Measurements from ENCODE around the gene CIT. TPM values are rescaled to one million over a fixed set of nuclear protein-coding genes. Genes with fewer than 3 reads are reported as not detected.

Gene CIT
- total RNA-seq, 2 experiments from 2014 or later = 87.0 to 97.8 TPM

GRCh38 chr12:119679081-119679480 lies 198.0 kb downstream of the CIT start:
- Mint-ChIP-seq H3K36me3 (peaks cover 38% of the 10 kb centered on the region), H3K4me3 (no peak overlapping the region), H3K27ac (no peak overlapping the region), H3K27me3 (no peaks in the 10 kb centered on the region), H3K9me3 (no peaks in the 10 kb centered on the region), H3K4me1 (peaks cover 18% of the 10 kb centered on the region)
- DNase-seq (no peak), ATAC-seq (ENCODE audit: low read depth) (no peak)
- POLR2A ChIA-PET = no interaction called here

- H3K4me1 Mint-ChIP-seq = peaks cover 24% of the 10 kb centered on the region
Measured at GRCh38 chr12:119678459-119678858, 198.7 kb downstream of the CIT start.

GRCh38 chr12:119676573-119676972 lies 200.5 kb downstream of the CIT start:
- no peaks in the 10 kb centered on the region for H3K9me3 Mint-ChIP-seq
- no peak overlapping the region for H3K4me3 Mint-ChIP-seq
- H3K27ac Mint-ChIP-seq = no peak overlapping the region
- H3K36me3 Mint-ChIP-seq = peaks cover 56% of the 10 kb centered on the region
- ATAC-seq (ENCODE audit: low read depth) (no peak), DNase-seq (no peak)
- H3K4me1 Mint-ChIP-seq = peaks cover 30% of the 10 kb centered on the region
- POLR2A ChIA-PET = interaction anchor here (0.6 to 1.9 kb wide), 2 partner anchors 8 to 10 kb away, joined by 4 to 6 read pairs; partner anchors contain the start of gene PRKAB1
- no peaks in the 10 kb centered on the region for H3K27me3 Mint-ChIP-seq

More at GRCh38 chr12:119678459-119678858, 198.7 kb downstream of the CIT start:
- no peaks in the 10 kb centered on the region for H3K27me3 Mint-ChIP-seq
- DNase-seq (no peak), ATAC-seq (ENCODE audit: low read depth) (no peak)
- H3K4me3 Mint-ChIP-seq = no peak overlapping the region
- H3K36me3 Mint-ChIP-seq = peaks cover 41% of the 10 kb centered on the region
- H3K27ac Mint-ChIP-seq = no peak overlapping the region
- no peaks in the 10 kb centered on the region for H3K9me3 Mint-ChIP-seq
- POLR2A ChIA-PET = no interaction called here

GRCh38 chr12:119676022-119676421 lies 201.1 kb downstream of the CIT start:
- ATAC-seq (ENCODE audit: low read depth) (no peak), DNase-seq (no peak)
- POLR2A ChIA-PET = interaction anchor here (0.6 to 1.9 kb wide), 2 partner anchors 8 to 10 kb away, joined by 4 to 6 read pairs; partner anchors contain the start of gene PRKAB1
- Mint-ChIP-seq H3K4me1 (peaks cover 35% of the 10 kb centered on the region), H3K4me3 (no peak overlapping the region), H3K27ac (no peak overlapping the region), H3K27me3 (no peaks in the 10 kb centered on the region), H3K9me3 (no peaks in the 10 kb centered on the region), H3K36me3 (peaks cover 62% of the 10 kb centered on the region)

GRCh38 chr12:119674560-119674959 lies 202.6 kb downstream of the CIT start:
- Mint-ChIP-seq H3K36me3 (peaks cover 68% of the 10 kb centered on the region), H3K27me3 (no peaks in the 10 kb centered on the region), H3K27ac (peak overlapping the region; percentile 74), H3K9me3 (no peaks in the 10 kb centered on the region), H3K4me3 (no peak overlapping the region), H3K4me1 (peaks cover 47% of the 10 kb centered on the region)
- POLR2A ChIA-PET = interaction anchor here (0.6 kb wide), 1 partner anchor 15 kb away, joined by 4 read pairs; no protein-coding TSS in a partner anchor
- DNase-seq (no peak), ATAC-seq (ENCODE audit: low read depth) (no peak)

- no peaks in the 10 kb centered on the region for H3K9me3 Mint-ChIP-seq
- H3K36me3 Mint-ChIP-seq = peaks cover 64% of the 10 kb centered on the region
- POLR2A ChIA-PET = interaction anchor here (1.2 kb wide), 1 partner anchor 528 kb away, joined by 4 read pairs; the partner anchor contains the start of gene RPLP0
- DNase-seq = no peak
- H3K27me3 Mint-ChIP-seq = no peaks in the 10 kb centered on the region
- peak overlapping the region; percentile 74 for H3K27ac Mint-ChIP-seq
- H3K4me3 Mint-ChIP-seq = peak overlapping the region; percentile 68
- ATAC-seq (ENCODE audit: low read depth) = peak; percentile 63
- H3K4me1 Mint-ChIP-seq = peaks cover 46% of the 10 kb centered on the region
Measured at GRCh38 chr12:119673634-119674033, 203.5 kb downstream of the CIT start.

DNA sequence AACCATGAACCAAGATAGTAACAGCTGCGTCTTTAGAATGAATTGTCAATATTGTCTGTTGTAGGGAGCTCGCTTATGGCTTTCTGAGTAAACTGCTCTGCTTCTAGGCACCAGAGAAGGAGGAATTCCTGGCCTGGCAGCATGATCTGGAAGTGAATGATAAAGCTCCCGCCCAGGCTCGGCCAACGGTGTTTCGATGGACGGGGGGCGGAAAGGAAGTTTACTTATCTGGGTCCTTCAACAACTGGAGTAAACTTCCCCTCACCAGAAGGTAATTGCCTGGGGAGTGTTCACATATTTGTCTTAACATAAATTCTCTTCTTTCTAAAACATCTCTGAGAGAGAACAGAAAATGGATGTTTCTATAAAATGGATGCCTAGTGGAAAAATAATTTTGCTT lies 204.9 kb downstream of the CIT start:
- Mint-ChIP-seq H3K27me3 (no peaks in the 10 kb centered on the region), H3K4me1 (peaks cover 48% of the 10 kb centered on the region), H3K4me3 (no peak overlapping the region), H3K36me3 (peaks cover 62% of the 10 kb centered on the region), H3K9me3 (no peaks in the 10 kb centered on the region), H3K27ac (peak overlapping the region; percentile 43)
- POLR2A ChIA-PET = no interaction called here
- DNase-seq = no peak
- no peak for ATAC-seq (ENCODE audit: low read depth)

DNA sequence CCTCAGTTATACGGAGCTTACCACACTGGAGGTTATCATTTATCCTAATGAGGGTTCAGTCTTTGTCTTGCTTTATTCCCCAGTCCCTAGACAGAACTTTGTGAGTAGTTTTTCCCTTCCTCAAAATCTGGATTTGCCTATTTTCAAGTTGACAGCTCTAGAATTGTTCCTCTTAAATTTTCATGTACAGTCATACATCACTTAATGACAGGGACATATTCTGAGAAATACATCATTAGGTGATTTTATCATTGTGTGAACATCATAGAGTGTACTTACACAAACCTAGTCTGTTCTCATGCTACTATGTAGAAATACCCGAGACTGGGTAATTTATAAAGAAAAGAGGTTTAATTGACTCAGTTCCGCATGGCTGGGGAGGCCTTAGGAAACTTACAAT lies 206.1 kb downstream of the CIT start:
- ATAC-seq (ENCODE audit: low read depth) (no peak), DNase-seq (no peak)
- Mint-ChIP-seq H3K4me3 (peak overlapping the region; percentile 62), H3K27ac (peak overlapping the region; percentile 60), H3K9me3 (no peaks in the 10 kb centered on the region), H3K36me3 (peaks cover 52% of the 10 kb centered on the region), H3K4me1 (peaks cover 56% of the 10 kb centered on the region), H3K27me3 (no peaks in the 10 kb centered on the region)
- POLR2A ChIA-PET = no interaction called here

GRCh38 chr12:119669744-119670472 lies 207.2 kb downstream of the CIT start:
- H3K4me1 Mint-ChIP-seq = peaks cover 58% of the 10 kb centered on the region
- no peaks in the 10 kb centered on the region for H3K27me3 Mint-ChIP-seq
- ATAC-seq (ENCODE audit: low read depth) (no peak), DNase-seq (no peak)
- POLR2A ChIA-PET = interaction anchor here (2.3 kb wide), 1 partner anchor 11 kb away, joined by 8 read pairs; no protein-coding TSS in a partner anchor
- H3K36me3 Mint-ChIP-seq = peaks cover 44% of the 10 kb centered on the region
- peak overlapping the region; percentile 74 for H3K27ac Mint-ChIP-seq
- H3K4me3 Mint-ChIP-seq = peak overlapping the region; percentile 62
- no peaks in the 10 kb centered on the region for H3K9me3 Mint-ChIP-seq

- Mint-ChIP-seq H3K4me3 (peak overlapping the region; percentile 95), H3K9me3 (no peaks in the 10 kb centered on the region), H3K36me3 (peaks cover 34% of the 10 kb centered on the region), H3K27ac (peak overlapping the region; percentile 94), H3K4me1 (peaks cover 49% of the 10 kb centered on the region), H3K27me3 (no peaks in the 10 kb centered on the region)
- POLR2A ChIA-PET = interaction anchor here (0.7 to 2.3 kb wide), 4 partner anchors 9 to 1462 kb away, joined by 3 to 8 read pairs (median 5); no protein-coding TSS in a partner anchor
- ATAC-seq (ENCODE audit: low read depth) = no peak
- DNase-seq = no peak
Measured at GRCh38 chr12:119668324-119668841, 208.7 kb downstream of the CIT start.

DNA sequence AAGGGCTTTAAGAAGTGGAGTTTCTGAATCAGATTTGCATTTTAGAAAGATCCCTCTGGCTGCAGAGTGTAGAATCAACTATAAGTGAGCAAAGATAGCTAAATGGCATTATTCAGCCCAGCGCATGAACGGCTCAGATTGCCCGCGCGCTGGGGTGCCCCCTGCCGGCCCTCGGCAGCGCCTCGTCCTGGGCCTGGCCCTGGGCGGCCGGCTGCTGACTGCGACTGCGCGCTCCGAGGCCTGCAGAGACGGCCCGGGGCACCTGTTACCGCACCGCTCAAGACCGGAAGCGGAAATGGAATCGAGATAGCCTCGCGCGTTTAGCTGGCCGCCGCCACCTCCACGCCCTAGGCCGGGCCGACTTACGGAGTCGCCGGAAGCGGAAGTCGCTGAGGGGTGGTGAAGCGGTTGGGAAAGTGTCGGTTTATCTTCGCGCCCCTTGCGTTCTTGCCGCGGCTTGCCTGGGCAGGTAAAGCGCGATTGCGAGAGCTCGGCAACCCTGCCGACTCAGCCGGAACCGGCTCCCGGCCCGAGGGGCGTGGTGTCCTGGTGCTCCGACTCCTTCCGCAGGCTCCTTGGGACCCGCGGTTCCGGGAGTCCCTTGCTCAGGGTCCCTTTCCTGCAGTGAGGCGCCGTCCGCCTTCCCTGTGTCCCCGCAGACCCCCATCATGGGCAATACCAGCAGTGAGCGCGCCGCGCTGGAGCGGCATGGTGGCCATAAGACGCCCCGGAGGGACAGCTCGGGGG lies 209.4 kb downstream of the CIT start, which contains the start of gene PRKAB1:
TSS of gene PRKAB1 (plus strand) at position 557 of the 747 bp plus-strand sequence. CDS start at position 669, 112 bp downstream.
- Mint-ChIP-seq H3K4me1 (peaks cover 43% of the 10 kb centered on the region), H3K27me3 (no peaks in the 10 kb centered on the region), H3K27ac (peak within 1 kb of the TSS; percentile 94), H3K9me3 (no peaks in the 10 kb centered on the region), H3K4me3 (peak within 1 kb of the TSS; percentile 95), H3K36me3 (peaks cover 28% of the 10 kb centered on the region)
- POLR2A ChIA-PET = interaction anchor here (0.9 to 2.3 kb wide), 4 partner anchors 9 to 449 kb away, joined by 3 to 8 read pairs (median 4); no protein-coding TSS in a partner anchor
- ATAC-seq (ENCODE audit: low read depth) = peak; percentile 98
- peak; percentile 96 for DNase-seq

DNA sequence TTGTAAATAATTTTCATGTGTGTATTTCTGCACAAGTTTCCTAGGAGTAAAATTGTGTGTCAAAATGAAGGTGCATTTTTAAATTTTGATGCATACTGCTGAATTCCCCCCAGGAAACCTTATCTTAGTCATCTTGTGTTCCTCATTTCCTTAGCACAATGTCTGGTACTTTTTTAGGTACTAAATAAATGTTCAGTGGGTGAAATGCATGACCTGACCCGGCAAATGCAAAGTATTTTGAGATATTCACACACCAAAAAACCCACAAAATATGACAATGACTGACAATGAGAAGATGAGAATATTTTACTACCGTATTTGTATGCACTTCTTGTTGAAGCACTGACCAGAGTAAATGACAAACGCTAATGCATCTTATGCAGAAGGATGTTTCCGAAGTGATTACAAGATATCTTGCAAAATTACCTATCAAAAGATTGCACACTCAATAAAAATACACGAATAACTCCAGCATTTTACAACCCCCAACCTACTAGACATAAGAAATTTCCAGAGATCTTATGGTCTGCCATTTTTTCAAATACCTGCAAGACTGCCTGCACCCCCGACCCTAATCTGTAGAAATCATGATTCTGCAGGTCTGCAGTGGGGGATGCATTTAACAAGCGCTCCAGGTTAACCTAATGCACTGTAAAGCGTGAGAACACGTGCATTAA lies 210.1 kb downstream of the CIT start:
- ATAC-seq (ENCODE audit: low read depth) = no peak
- H3K9me3 Mint-ChIP-seq = no peaks in the 10 kb centered on the region
- no peak for DNase-seq
- H3K27me3 Mint-ChIP-seq = peaks cover 5% of the 10 kb centered on the region
- H3K4me3 Mint-ChIP-seq = peak overlapping the region; percentile 95
- POLR2A ChIA-PET = interaction anchor here (1.0 to 2.3 kb wide), 3 partner anchors 10 to 420 kb away, joined by 3 to 8 read pairs (median 6); no protein-coding TSS in a partner anchor
- peak overlapping the region; percentile 94 for H3K27ac Mint-ChIP-seq
- H3K4me1 Mint-ChIP-seq = peaks cover 36% of the 10 kb centered on the region
- H3K36me3 Mint-ChIP-seq = peaks cover 21% of the 10 kb centered on the region
